Cardiac muscle cell (in vitro differentiated cells and primary cell): Measurements from ENCODE around the gene NUDT22. TPM values are rescaled to one million over a fixed set of nuclear protein-coding genes. Genes with fewer than 3 reads are reported as not detected.

ENCODE experiments used
- DNase-seq, 2 donors: peaks; one replicate each; pipeline versions ENCODE4 v3.0.0 to v3.0.0-alpha.2; 2010 to 2017; ENCODE audit warnings: low read depth in 1 of 2, low spot score in 1 of 2
- H3K27ac ChIP-seq: fragments of 200-600 bp; sonication (generic); 2 replicates; pipeline ENCODE4 v1.5.1; 2016
- H3K27me3 ChIP-seq: fragments of 200-600 bp; sonication (generic); 2 replicates; pipeline ENCODE4 v1.6.0; 2016; ENCODE audit warnings: control low read depth
- H3K36me3 ChIP-seq: fragments of 200-600 bp; sonication (generic); 2 replicates; pipeline ENCODE4 v1.5.1; 2016; ENCODE audit warnings: control low read depth
- H3K4me1 ChIP-seq: fragments of 200-600 bp; sonication (generic); 2 replicates; pipeline ENCODE4 v1.8.1; 2017; ENCODE audit warnings: low read depth, mild to moderate bottlenecking, mixed run types
- H3K4me3 ChIP-seq: fragments of 200-600 bp; sonication (generic); 2 replicates; pipeline ENCODE4 v1.5.1; 2016; ENCODE audit warnings: mild to moderate bottlenecking
- H3K9me3 ChIP-seq: fragments of 200-600 bp; sonication (generic); 2 replicates; pipeline ENCODE4 v1.5.1; 2017; ENCODE audit warnings: low read depth, mild to moderate bottlenecking, control low read depth
- CTCF ChIP-seq: IDR thresholded peaks from 2 replicates; pipeline ENCODE4 v1.5.1; 2012; ENCODE audit warnings: low read depth, mild to moderate bottlenecking, low read length
- polyA plus RNA-seq: library from polyadenylated mRNA; unstranded; fragments of >200 nt; fragmentation: Nextera tagmentation; extraction: Ambion mirVana; gene quantifications from 2 replicates; pipeline ENCODE4 v1.2.1, GENCODE V29; 2016
- total RNA-seq: library from RNA; depleted of rRNA; stranded (reverse); fragments of >200 nt; gene quantifications from 2 replicates; pipeline ENCODE4 v1.2.3, GENCODE V29; 2016

Gene NUDT22
- total and polyA plus RNA-seq, 2 experiments from 2014 or later: 76.0 to 90.6 TPM

GRCh38 chr11:64181506-64182411 is 44.3 kb upstream of the NUDT22 start:
- peak overlapping the region; percentile 84 for H3K27ac ChIP-seq
- peak; percentile 93 to 95 for DNase-seq
- TF ChIP-seq CTCF: no peak
- H3K4me1 ChIP-seq: peaks cover 13% of the 10 kb centered on the region
- H3K4me3 ChIP-seq: no peak overlapping the region
- H3K27me3 ChIP-seq: no peaks in the 10 kb centered on the region
- H3K36me3 ChIP-seq: no peaks in the 10 kb centered on the region
- H3K9me3 ChIP-seq: no peaks in the 10 kb centered on the region

- Histone ChIP-seq H3K4me1 (peaks cover 13% of the 10 kb centered on the region), H3K9me3 (no peaks in the 10 kb centered on the region), H3K4me3 (no peak overlapping the region), H3K27ac (peak overlapping the region; percentile 27), H3K27me3 (no peaks in the 10 kb centered on the region), H3K36me3 (no peaks in the 10 kb centered on the region)
- DNase-seq: no peak
- no peak for TF ChIP-seq CTCF
Observed at GRCh38 chr11:64183890-64184289, 42.2 kb upstream of the NUDT22 start.

- H3K4me1 ChIP-seq: peaks cover 22% of the 10 kb centered on the region
- DNase-seq: peak; percentile 80 to 89
- peak; percentile 43 for TF ChIP-seq CTCF
- no peaks in the 10 kb centered on the region for H3K27me3 ChIP-seq
- H3K36me3 ChIP-seq: no peaks in the 10 kb centered on the region
- no peaks in the 10 kb centered on the region for H3K9me3 ChIP-seq
- H3K27ac ChIP-seq: peak overlapping the region; percentile 93
- H3K4me3 ChIP-seq: peak overlapping the region; percentile 45
Observed at GRCh38 chr11:64185175-64185692, 40.8 kb upstream of the NUDT22 start.

- Histone ChIP-seq H3K27ac (peak within 1 kb of the TSS; percentile 93), H3K4me1 (peaks cover 20% of the 10 kb centered on the region), H3K36me3 (no peaks in the 10 kb centered on the region), H3K4me3 (peak within 1 kb of the TSS; percentile 45), H3K9me3 (no peaks in the 10 kb centered on the region), H3K27me3 (no peaks in the 10 kb centered on the region)
- peak; percentile 48 for TF ChIP-seq CTCF
- peak; percentile 100 for DNase-seq
Observed at GRCh38 chr11:64185693-64186491, 40.2 kb upstream of the NUDT22 start, which contains the start of gene STIP1. Gene STIP1, plus strand, starts transcription at chr11:64186171. Its CDS starts 91 bp downstream, at chr11:64186262.

- Histone ChIP-seq H3K27ac (no peak overlapping the region), H3K4me3 (no peak overlapping the region), H3K36me3 (no peaks in the 10 kb centered on the region), H3K9me3 (no peaks in the 10 kb centered on the region), H3K4me1 (peaks cover 14% of the 10 kb centered on the region), H3K27me3 (no peaks in the 10 kb centered on the region)
- peak in 1 of 2 donors; percentile 28 for DNase-seq
- no peak for TF ChIP-seq CTCF
Observed at GRCh38 chr11:64186492-64187165, 39.4 kb upstream of the NUDT22 start.
